HG02610 (cell line): Measurements from ENCODE around the gene ACTR1A.
"Not testable (repeated sequence)": the region's sequence is repeated elsewhere in the genome, so short reads cannot be mapped to it uniquely, and the experiment has no call there.

Experiments
- ATAC-seq: cut with Tn5 transposase; IDR thresholded peaks from one replicate; pipeline ENCODE4 v1.9.1; 2021; ENCODE audit warnings: mild to moderate bottlenecking, moderate library complexity; ENCODE audit not compliant: unreplicated experiment

The ACTR1A gene

GRCh38 chr10:102502337-102503151 is at the start of gene ACTR1A:
ACTR1A (minus strand) TSS chr10:102502712; CDS start chr10:102502647, 65 bp downstream.
- ATAC-seq: peak; percentile 47

GRCh38 chr10:102550636-102551210 is 48.2 kb upstream of the ACTR1A start:
- ATAC-seq: no peak

- no peak for ATAC-seq
Measured at GRCh38 chr10:102549549-102549948, 47.0 kb upstream of the ACTR1A start.

- no peak for ATAC-seq
Measured at GRCh38 chr10:102546606-102547320, 44.3 kb upstream of the ACTR1A start.

GRCh38 chr10:102545997-102546396 is 43.5 kb upstream of the ACTR1A start:
- no peak for ATAC-seq

GRCh38 chr10:102545265-102545871 is 42.9 kb upstream of the ACTR1A start:
- ATAC-seq: no peak

- ATAC-seq: no peak
Measured at GRCh38 chr10:102542800-102543418, 40.4 kb upstream of the ACTR1A start.

GRCh38 chr10:102540023-102540422 is 37.5 kb upstream of the ACTR1A start:
- ATAC-seq: peak; percentile 80

- no peak for ATAC-seq
Measured at GRCh38 chr10:102538811-102539210, 36.3 kb upstream of the ACTR1A start.

GRCh38 chr10:102537948-102538347 is 35.4 kb upstream of the ACTR1A start:
- no peak for ATAC-seq

GRCh38 chr10:102537367-102537766 is 34.9 kb upstream of the ACTR1A start:
- ATAC-seq: no peak

- ATAC-seq: no peak
Measured at GRCh38 chr10:102535481-102536147, 33.1 kb upstream of the ACTR1A start.

- not testable (repeated sequence) for ATAC-seq
Measured at GRCh38 chr10:102534966-102535365, 32.5 kb upstream of the ACTR1A start.

GRCh38 chr10:102534333-102534732 is 31.8 kb upstream of the ACTR1A start:
- no peak for ATAC-seq

- ATAC-seq: no peak
Measured at GRCh38 chr10:102527546-102527945, 25.0 kb upstream of the ACTR1A start.

GRCh38 chr10:102524746-102525145 is 22.2 kb upstream of the ACTR1A start:
- no peak for ATAC-seq

GRCh38 chr10:102523250-102524029 is 20.9 kb upstream of the ACTR1A start:
- ATAC-seq: no peak

GRCh38 chr10:102522874-102523249 is 20.4 kb upstream of the ACTR1A start:
- no peak for ATAC-seq

- no peak for ATAC-seq
Measured at GRCh38 chr10:102519246-102519825, 16.8 kb upstream of the ACTR1A start.
